CD8-positive, alpha-beta memory T cell (primary cell): ENCODE measurements around the gene ATXN3. TPM values are rescaled to one million over a fixed set of nuclear protein-coding genes. Genes with fewer than 3 reads are reported as not detected.

Experiments
- CTCF ChIA-PET: fragments of 350-600 bp; sonication (Branson Sonifier 250); formaldehyde crosslinking; loops from one replicate; lab custom pipeline; 2021; ENCODE audit warnings: antibody characterized with exemption; lab: Charles Lee
- POLR2A ChIA-PET: fragments of 350-600 bp; sonication (Branson Sonifier 250); formaldehyde crosslinking; loops from one replicate; lab custom pipeline; 2021; ENCODE audit warnings: antibody characterized with exemption; lab: Charles Lee
- DNase-seq, 5 donors: peaks; one replicate each; pipeline versions ENCODE4 v3.0.0 to v3.0.0-alpha.2; 2020 to 2022; ENCODE audit warnings: mixed read lengths in 1 of 5
- H3K27ac ChIP-seq: one replicate; pipeline ENCODE4 v1.7.0; 2013; ENCODE audit warnings: low read depth, mild to moderate bottlenecking, low read length, moderate library complexity
- H3K27me3 ChIP-seq: 2 replicates; pipeline ENCODE4 v1.7.0; 2013; ENCODE audit warnings: low read length, mild to moderate bottlenecking; ENCODE audit not compliant: insufficient read depth, poor library complexity, severe bottlenecking
- H3K36me3 ChIP-seq: 2 replicates; pipeline ENCODE4 v1.7.0; 2013; ENCODE audit warnings: mild to moderate bottlenecking, low read length, moderate library complexity; ENCODE audit not compliant: insufficient read depth
- H3K4me1 ChIP-seq: 2 replicates; pipeline ENCODE4 v1.7.0; 2013; ENCODE audit warnings: mild to moderate bottlenecking, low read length, moderate library complexity; ENCODE audit not compliant: insufficient read depth
- H3K4me3 ChIP-seq: 2 replicates; pipeline ENCODE4 v1.7.0; 2013; ENCODE audit warnings: mild to moderate bottlenecking, low read length
- H3K9me3 ChIP-seq: 2 replicates; pipeline ENCODE4 v1.7.0; 2013; ENCODE audit warnings: mild to moderate bottlenecking, low read length
- H3K27ac Mint-ChIP-seq, 8 donors: one replicate each; pipeline ENCODE4 v1.8.0; 2020 to 2021; ENCODE audit warnings: mixed read lengths in 8 of 8, mild to moderate bottlenecking in 6 of 8, inconsistent platforms in 3 of 8, moderate library complexity in 3 of 8
- H3K27me3 Mint-ChIP-seq, 2 donors: one replicate each; pipeline ENCODE4 v1.8.0; 2020 to 2021; ENCODE audit warnings: mixed read lengths in 2 of 2, mild to moderate bottlenecking in 1 of 2, moderate library complexity in 1 of 2
- H3K36me3 Mint-ChIP-seq, 3 donors: one replicate each; pipeline ENCODE4 v1.8.0; 2020 to 2021; ENCODE audit warnings: mixed read lengths in 3 of 3, inconsistent platforms in 1 of 3, mild to moderate bottlenecking in 1 of 3
- H3K4me1 Mint-ChIP-seq, 3 donors: one replicate each; pipeline ENCODE4 v1.8.0; 2020 to 2021; ENCODE audit warnings: mixed read lengths in 3 of 3, inconsistent platforms in 1 of 3, mild to moderate bottlenecking in 1 of 3
- H3K4me3 Mint-ChIP-seq, 7 donors: one replicate each; pipeline ENCODE4 v1.8.0; 2020 to 2021; ENCODE audit warnings: mixed read lengths in 7 of 7, mild to moderate bottlenecking in 6 of 7, moderate library complexity in 4 of 7, inconsistent platforms in 2 of 7
- H3K9me3 Mint-ChIP-seq, 5 donors: one replicate each; pipeline ENCODE4 v1.8.0; 2020 to 2022; ENCODE audit warnings: mixed read lengths in 5 of 5, mild to moderate bottlenecking in 3 of 5, moderate library complexity in 2 of 5, inconsistent platforms in 1 of 5
- polyA plus RNA-seq: library from polyadenylated mRNA; unstranded; fragments of 300-500 nt; fragmentation: Illumina TruSeq; gene quantifications from one replicate; pipeline ENCODE4 v1.2.3, GENCODE V29; 2021
- total RNA-seq, 2 experiments: library from RNA; stranded (reverse); gene quantifications; one replicate each; pipeline ENCODE4 v1.2.3, GENCODE V29; 2021

The ATXN3 gene
- total and polyA plus RNA-seq, 3 experiments from 2014 or later: 20.5 to 32.5 (median 25.1) TPM

DNA sequence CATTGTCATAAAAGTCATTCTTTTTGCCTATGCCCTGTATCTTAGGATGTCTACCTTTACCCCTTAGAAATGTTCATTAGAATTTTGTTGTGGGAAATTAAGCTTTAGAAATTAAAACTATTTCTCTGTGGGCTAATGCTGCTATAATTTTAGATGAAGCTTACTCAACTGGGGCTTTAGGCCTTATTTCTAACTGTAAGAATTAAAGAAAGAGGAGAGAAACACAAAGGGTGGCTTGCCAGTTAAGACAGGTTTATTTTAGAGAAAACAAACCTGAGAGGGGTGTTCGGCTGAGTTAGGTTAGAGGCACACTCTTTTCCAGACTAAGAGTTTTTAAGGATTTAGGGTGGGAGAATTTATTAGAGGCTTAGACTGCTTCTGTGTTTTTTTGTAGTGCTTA, 72.9 kb downstream of the ATXN3 start:
- peaks cover 0 to 52% (median 5%) of the 10 kb centered on the region in 3 donors for H3K36me3 Mint-ChIP-seq
- Histone ChIP-seq H3K4me3 (no peak overlapping the region), H3K36me3 (no peaks in the 10 kb centered on the region), H3K4me1 (peaks cover 20% of the 10 kb centered on the region), H3K27ac (no peak overlapping the region), H3K9me3 (no peaks in the 10 kb centered on the region), H3K27me3 (no peaks in the 10 kb centered on the region)
- CTCF ChIA-PET: no interaction called here
- peaks cover 34 to 52% (median 37%) of the 10 kb centered on the region in 3 donors for H3K4me1 Mint-ChIP-seq
- peak overlapping the region in 1 of 7 donors; percentile 47 for H3K4me3 Mint-ChIP-seq
- no peaks in the 10 kb centered on the region for H3K27me3 Mint-ChIP-seq
- POLR2A ChIA-PET: no interaction called here
- H3K9me3 Mint-ChIP-seq: no peaks in the 10 kb centered on the region
- no peak for DNase-seq
- H3K27ac Mint-ChIP-seq: peak overlapping the region in 2 of 8 donors; percentile 9 to 42

DNA sequence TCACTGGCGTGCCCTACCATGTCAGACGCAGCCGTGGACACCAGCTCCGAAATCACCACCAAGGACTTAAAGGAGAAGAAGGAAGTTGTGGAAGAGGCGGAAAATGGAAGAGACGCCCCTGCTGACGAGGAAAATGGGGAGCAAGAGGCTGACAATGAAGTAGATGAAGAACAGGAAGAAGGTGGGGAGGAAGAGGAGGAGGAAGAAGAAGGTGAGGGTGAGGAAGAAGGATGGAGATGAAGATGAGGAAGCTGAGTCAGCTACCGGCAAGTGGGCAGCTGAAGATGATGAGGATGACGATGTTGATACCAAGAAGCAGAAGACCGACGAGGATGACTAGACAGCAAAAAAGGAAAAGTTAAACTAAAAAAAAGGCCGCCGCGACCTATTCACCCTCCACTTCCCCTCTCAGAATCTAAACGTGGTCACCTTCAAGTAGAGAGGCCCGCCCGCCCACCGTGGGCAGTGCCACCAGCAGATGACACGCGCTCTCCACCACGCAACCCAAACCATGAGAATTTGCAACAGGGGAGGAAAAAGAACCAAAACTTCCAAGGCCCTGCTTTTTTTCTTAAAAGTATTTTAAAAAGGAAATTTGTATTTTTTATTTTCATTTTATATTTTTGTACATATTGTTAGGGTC, 79.7 kb downstream of the ATXN3 start:
- POLR2A ChIA-PET: no interaction called here
- peaks cover 21% of the 10 kb centered on the region for H3K36me3 ChIP-seq
- no peak for DNase-seq

DNA sequence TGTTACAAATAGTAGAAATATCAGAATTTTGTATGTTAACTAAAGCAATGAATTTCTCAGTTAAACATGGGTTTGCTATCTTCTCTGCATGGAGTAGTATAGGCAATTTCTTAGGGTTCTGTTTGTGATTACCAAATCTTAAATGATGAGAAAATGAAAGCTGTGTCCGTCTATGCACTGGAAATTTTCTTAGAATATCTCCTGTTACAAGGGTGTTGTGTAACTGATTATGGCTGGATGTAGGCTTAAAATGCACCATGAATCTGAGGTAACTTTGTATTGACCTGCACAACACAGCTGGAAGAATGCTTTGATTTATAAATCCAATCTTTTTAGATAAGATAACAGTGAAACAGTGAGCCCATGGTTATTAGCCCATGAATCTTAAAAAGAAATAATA, 84.3 kb downstream of the ATXN3 start:
- H3K27ac Mint-ChIP-seq: peak overlapping the region in 1 of 8 donors; percentile 54
- ChIA-PET POLR2A (no interaction called here), CTCF (no interaction called here)
- no peak overlapping the region for H3K4me3 ChIP-seq
- no peak overlapping the region for H3K4me3 Mint-ChIP-seq
- peaks cover 0 to 1% of the 10 kb centered on the region in 2 donors for H3K27me3 Mint-ChIP-seq
- peaks cover 3 to 64% (median 11%) of the 10 kb centered on the region in 3 donors for H3K36me3 Mint-ChIP-seq
- H3K4me1 Mint-ChIP-seq: peaks cover 14 to 45% (median 17%) of the 10 kb centered on the region in 3 donors
- peaks cover 19% of the 10 kb centered on the region for H3K36me3 ChIP-seq
- no peaks in the 10 kb centered on the region for H3K9me3 Mint-ChIP-seq
- H3K4me1 ChIP-seq: no peaks in the 10 kb centered on the region
- DNase-seq: no peak
- H3K27me3 ChIP-seq: no peaks in the 10 kb centered on the region
- H3K27ac ChIP-seq: no peak overlapping the region
- H3K9me3 ChIP-seq: no peaks in the 10 kb centered on the region

More for the DNA sequence above, 79.7 kb downstream of the ATXN3 start:
- no peaks in the 10 kb centered on the region for H3K9me3 ChIP-seq
- CTCF ChIA-PET: no interaction called here
- H3K9me3 Mint-ChIP-seq: no peaks in the 10 kb centered on the region
- H3K27ac Mint-ChIP-seq: peak overlapping the region in 2 of 8 donors; percentile 75 to 85
- H3K4me1 ChIP-seq: no peaks in the 10 kb centered on the region
- H3K27me3 Mint-ChIP-seq: no peaks in the 10 kb centered on the region
- no peak overlapping the region for H3K27ac ChIP-seq
- peaks cover 3 to 72% (median 9%) of the 10 kb centered on the region in 3 donors for H3K36me3 Mint-ChIP-seq
- no peaks in the 10 kb centered on the region for H3K27me3 ChIP-seq
- no peak overlapping the region for H3K4me3 ChIP-seq
- H3K4me3 Mint-ChIP-seq: no peak overlapping the region
- H3K4me1 Mint-ChIP-seq: peaks cover 21 to 52% (median 28%) of the 10 kb centered on the region in 3 donors

DNA sequence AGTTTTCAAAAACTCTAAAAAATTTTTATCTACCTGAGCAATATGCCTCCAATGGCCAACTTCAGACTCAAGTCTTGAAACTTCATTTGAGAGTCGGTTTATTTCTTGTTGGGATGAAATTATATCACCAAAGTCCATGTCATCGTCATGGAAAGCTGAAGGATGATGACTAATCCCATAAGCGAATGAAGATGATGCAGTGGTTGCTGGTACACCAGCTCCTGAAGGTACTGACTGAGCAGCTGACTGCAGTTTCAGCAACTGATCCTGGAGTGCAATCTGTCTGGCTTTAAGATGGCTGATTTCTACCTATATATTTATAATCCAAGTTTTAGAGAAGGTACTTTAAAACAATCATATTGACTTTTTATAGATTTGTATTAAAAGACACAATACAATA, 84.9 kb downstream of the ATXN3 start:
- no peaks in the 10 kb centered on the region for H3K9me3 Mint-ChIP-seq
- Histone ChIP-seq H3K4me3 (no peak overlapping the region), H3K36me3 (peaks cover 22% of the 10 kb centered on the region), H3K27me3 (no peaks in the 10 kb centered on the region), H3K9me3 (no peaks in the 10 kb centered on the region), H3K4me1 (no peaks in the 10 kb centered on the region), H3K27ac (no peak overlapping the region)
- H3K4me1 Mint-ChIP-seq: peaks cover 11 to 41% (median 15%) of the 10 kb centered on the region in 3 donors
- ChIA-PET CTCF (no interaction called here), POLR2A (interaction anchor here (0.6 kb wide), 1 partner anchor 18 kb away, joined by 4 read pairs; no protein-coding TSS in a partner anchor)
- H3K36me3 Mint-ChIP-seq: peaks cover 3 to 65% (median 10%) of the 10 kb centered on the region in 3 donors
- no peak overlapping the region for H3K4me3 Mint-ChIP-seq
- H3K27me3 Mint-ChIP-seq: peaks cover 0 to 1% of the 10 kb centered on the region in 2 donors
- H3K27ac Mint-ChIP-seq: no peak overlapping the region
- DNase-seq: no peak

DNA sequence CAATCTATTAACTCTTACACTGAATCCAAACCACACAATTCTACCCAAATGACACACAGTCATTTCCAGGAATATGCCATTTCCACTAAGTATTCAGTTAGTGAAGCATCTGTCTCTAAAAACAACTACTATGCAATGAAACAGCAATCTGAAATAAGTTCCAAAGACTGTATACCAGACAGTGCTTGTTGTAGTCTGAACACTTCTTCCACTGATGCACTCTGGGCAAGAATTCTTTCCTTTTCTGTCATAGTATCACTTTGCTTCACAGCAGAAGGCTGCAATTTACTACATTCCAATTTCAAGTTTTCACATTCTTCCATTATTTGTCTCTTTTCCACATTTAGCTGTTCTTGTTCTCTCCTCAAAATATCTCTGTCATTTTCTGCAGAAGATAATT, 92.3 kb downstream of the ATXN3 start:
- Mint-ChIP-seq H3K4me3 (no peak overlapping the region), H3K9me3 (no peaks in the 10 kb centered on the region), H3K4me1 (peaks cover 11 to 12% (median 12%) of the 10 kb centered on the region in 3 donors), H3K36me3 (peaks cover 14 to 71% (median 21%) of the 10 kb centered on the region in 3 donors), H3K27me3 (no peaks in the 10 kb centered on the region), H3K27ac (no peak overlapping the region)
- Histone ChIP-seq H3K9me3 (no peaks in the 10 kb centered on the region), H3K27ac (no peak overlapping the region), H3K36me3 (peaks cover 23% of the 10 kb centered on the region), H3K4me3 (no peak overlapping the region), H3K27me3 (no peaks in the 10 kb centered on the region), H3K4me1 (no peaks in the 10 kb centered on the region)
- POLR2A ChIA-PET: no interaction called here
- CTCF ChIA-PET: no interaction called here
- DNase-seq: no peak

DNA sequence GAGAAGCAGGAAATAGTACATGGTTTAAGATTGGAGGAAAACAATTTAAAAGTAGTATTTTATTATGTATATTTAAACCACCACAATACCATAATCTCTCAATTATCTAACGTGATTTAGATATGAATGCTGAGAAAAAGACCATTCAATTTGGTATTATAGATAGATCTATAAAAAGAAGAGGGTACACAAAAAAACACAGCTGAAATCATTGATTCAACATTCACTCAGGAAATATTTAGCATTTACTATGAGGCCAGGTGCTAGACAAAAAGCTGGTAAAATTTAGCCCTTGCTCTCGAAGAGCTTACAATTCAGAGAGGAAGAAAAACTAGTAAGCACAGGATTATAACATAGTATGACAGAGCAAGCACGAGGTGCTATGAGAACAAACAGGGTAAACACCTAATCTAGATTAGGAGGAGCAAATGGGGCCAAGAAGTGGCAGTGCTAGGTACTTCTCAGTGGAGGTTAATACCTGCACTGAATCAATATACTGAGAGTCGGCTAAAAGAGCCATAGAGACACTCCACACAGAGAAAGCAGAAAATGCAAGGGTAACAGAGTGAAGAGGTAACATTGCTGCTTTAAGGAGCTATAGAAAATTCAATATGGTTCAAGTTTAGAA, 94.1 kb downstream of the ATXN3 start:
- no peaks in the 10 kb centered on the region for H3K27me3 Mint-ChIP-seq
- no peak overlapping the region for H3K27ac ChIP-seq
- peaks cover 26% of the 10 kb centered on the region for H3K36me3 ChIP-seq
- H3K9me3 Mint-ChIP-seq: no peaks in the 10 kb centered on the region
- peaks cover 10 to 12% (median 11%) of the 10 kb centered on the region in 3 donors for H3K4me1 Mint-ChIP-seq
- no peak overlapping the region for H3K4me3 Mint-ChIP-seq
- ChIA-PET POLR2A (interaction anchor here (0.6 kb wide), 1 partner anchor 573 kb away, joined by 3 read pairs; no protein-coding TSS in a partner anchor), CTCF (interaction anchor here (1.3 kb wide), 1 partner anchor 94 kb away, joined by 3 read pairs; the partner anchor contains the start of gene ATXN3)
- H3K4me1 ChIP-seq: no peaks in the 10 kb centered on the region
- H3K27me3 ChIP-seq: no peaks in the 10 kb centered on the region
- DNase-seq: no peak
- H3K9me3 ChIP-seq: no peaks in the 10 kb centered on the region
- peaks cover 14 to 80% (median 30%) of the 10 kb centered on the region in 3 donors for H3K36me3 Mint-ChIP-seq
- H3K27ac Mint-ChIP-seq: peak overlapping the region in 3 of 8 donors; percentile 6 to 52 (median 34)
- H3K4me3 ChIP-seq: no peak overlapping the region

DNA sequence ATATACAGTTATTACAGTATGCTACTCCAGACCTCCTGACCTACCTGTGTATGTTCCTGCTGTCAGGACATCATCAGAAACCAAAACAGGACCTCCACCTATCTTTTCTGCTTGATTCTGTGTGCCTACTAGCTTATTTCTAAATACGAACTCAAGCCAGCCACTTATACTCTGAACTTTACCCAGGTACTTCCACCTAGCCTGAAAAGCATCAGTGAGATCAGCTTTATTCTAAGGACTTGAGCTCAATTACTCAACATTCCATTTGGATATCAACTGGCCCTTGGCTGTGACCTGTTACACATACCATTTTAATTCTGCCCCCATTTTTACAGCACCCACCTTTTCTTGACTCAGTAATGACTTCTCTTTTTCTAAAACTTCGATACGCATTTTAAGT, 95.7 kb downstream of the ATXN3 start:
- H3K4me3 Mint-ChIP-seq: no peak overlapping the region
- Histone ChIP-seq H3K4me1 (peaks cover 2% of the 10 kb centered on the region), H3K4me3 (no peak overlapping the region), H3K9me3 (no peaks in the 10 kb centered on the region), H3K27ac (no peak overlapping the region), H3K36me3 (peaks cover 15% of the 10 kb centered on the region), H3K27me3 (no peaks in the 10 kb centered on the region)
- CTCF ChIA-PET: no interaction called here
- H3K4me1 Mint-ChIP-seq: peaks cover 12 to 16% (median 12%) of the 10 kb centered on the region in 3 donors
- H3K27ac Mint-ChIP-seq: peak overlapping the region in 1 of 8 donors; percentile 9
- no peak for DNase-seq
- H3K27me3 Mint-ChIP-seq: no peaks in the 10 kb centered on the region
- peaks cover 12 to 79% (median 30%) of the 10 kb centered on the region in 3 donors for H3K36me3 Mint-ChIP-seq
- H3K9me3 Mint-ChIP-seq: no peaks in the 10 kb centered on the region
- POLR2A ChIA-PET: no interaction called here

DNA sequence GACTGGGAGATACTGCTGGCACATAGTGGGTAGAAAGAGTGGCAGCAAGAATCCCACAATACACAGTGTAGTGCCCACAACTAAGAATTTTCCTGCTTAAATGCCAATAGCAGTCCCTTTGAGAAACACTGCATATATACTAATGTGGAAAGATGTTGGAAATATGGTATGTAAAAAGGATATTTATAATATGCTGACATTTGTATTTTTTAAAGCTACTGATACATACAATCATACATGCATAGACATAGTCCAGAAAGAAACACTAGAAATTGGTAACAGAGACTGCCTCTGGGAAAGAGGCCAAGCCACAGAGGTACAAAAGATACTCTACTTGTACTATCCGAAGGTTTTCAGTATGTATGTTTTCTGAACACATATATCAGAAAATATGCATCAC, 96.8 kb downstream of the ATXN3 start:
- peaks cover 15% of the 10 kb centered on the region for H3K36me3 ChIP-seq
- peaks cover 21 to 80% (median 39%) of the 10 kb centered on the region in 3 donors for H3K36me3 Mint-ChIP-seq
- peaks cover 20 to 27% (median 21%) of the 10 kb centered on the region in 3 donors for H3K4me1 Mint-ChIP-seq
- no peaks in the 10 kb centered on the region for H3K27me3 Mint-ChIP-seq
- no peak overlapping the region for H3K4me3 ChIP-seq
- no peak for DNase-seq
- H3K4me3 Mint-ChIP-seq: no peak overlapping the region
- H3K27me3 ChIP-seq: no peaks in the 10 kb centered on the region
- ChIA-PET CTCF (no interaction called here), POLR2A (no interaction called here)
- H3K27ac ChIP-seq: no peak overlapping the region
- no peaks in the 10 kb centered on the region for H3K9me3 Mint-ChIP-seq
- H3K9me3 ChIP-seq: no peaks in the 10 kb centered on the region
- no peak overlapping the region for H3K27ac Mint-ChIP-seq
- peaks cover 10% of the 10 kb centered on the region for H3K4me1 ChIP-seq
